Activated CD8-positive, alpha-beta memory T cell treated with anti-CD3 and anti-CD28 coated beads for 4 hours (primary cell): ENCODE data around the gene GMDS.

Experiments
- DNase-seq, 2 donors: peaks; one replicate each; pipeline ENCODE4 v3.0.0-alpha.2; 2020; ENCODE audit warnings: low read depth in 2 of 2

Gene GMDS

DNA sequence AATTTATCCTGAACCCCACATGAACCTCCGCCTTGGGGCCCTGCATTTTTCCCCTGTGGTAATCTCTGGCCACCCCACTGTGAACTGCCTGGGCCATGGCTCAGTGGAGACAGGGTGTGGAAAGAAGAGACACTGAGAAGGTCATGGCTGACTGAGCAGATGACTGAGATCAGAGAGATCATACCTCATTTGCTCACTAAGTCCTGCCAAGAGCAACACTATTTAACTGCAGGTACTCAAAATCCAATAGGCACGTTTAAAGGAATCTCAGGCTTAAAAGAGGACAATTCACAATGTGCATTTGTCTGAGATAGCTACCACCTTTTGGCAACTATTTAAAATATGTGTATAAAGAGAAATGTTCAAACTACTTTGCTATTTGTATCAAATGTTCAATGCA lies 305.0 kb downstream of the GMDS start:
- DNase-seq, result no peak

DNA sequence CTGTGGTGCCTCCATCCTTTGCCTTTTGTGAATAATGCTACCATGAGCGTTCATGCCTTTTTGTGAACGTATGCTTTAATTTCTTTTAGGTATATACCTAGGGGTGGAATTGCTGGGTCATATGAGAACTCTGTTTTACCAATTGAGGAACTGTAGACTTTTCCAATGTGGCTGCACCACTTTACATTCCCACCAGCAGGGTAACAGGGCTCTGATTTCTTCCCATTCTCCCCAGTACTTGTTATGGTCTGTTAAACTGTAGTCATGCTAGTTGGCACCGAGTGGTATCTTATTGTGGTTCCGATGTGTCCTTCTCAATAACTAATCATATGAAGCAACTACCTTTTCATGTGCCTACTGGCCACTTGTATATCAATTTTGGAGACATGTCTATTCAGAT lies 312.1 kb downstream of the GMDS start:
- no peak for DNase-seq

DNA sequence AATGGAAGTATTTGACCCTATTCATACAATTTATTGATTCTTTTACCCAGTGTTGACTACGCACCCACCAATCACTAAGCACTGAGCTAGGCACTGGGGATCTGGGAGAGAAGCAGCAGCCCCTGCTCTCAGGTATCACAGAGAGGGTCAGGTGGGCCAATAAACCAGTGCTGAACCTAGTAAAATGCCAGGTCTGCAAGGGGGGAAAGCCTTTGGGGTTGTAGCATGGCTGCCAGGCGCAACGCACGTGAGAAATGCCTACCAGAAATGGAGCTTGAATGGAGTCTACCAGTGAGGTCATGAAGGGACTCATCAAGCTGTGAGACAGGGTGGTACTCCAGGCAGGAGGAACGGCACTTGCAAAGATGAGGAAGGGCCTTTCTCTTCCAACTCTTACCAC lies 313.6 kb downstream of the GMDS start:
- DNase-seq, result no peak

DNA sequence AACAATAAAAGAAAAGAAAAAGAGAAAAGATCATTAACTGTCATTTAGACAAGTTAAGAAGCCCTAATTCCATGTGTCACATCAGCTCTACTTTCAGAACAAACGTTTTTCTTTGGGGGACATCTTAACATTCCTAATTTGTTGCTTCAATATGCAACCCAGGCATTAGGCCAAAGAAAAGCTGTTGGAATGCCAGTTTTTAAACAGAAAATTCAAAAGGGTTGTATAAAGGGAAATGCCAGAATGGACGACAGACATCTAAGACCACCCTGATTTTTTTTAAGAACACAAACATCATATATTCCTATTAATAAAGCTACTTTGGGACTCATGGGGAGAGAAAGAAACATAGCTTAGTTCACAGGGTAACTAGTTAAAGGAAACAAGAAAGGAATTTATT lies 315.0 kb downstream of the GMDS start:
- no peak for DNase-seq

DNA sequence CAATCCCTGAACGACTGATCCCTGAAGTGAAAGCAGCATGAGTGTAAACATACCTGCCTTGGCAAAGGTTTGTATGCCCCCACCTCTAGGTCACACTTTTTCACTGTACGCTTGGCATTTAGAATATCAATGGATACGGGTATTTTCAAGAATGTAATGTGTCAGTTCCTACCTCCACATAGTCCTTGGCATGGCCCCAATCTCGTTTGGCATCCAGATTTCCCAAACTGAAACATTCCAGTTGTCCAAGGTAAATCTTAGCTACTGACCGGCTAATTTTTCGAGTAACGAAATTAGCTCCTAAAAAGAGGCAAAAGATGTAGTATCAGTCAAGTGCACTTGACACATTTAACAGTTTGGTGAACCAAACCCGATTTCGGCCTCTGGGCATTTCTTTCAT lies 315.5 kb downstream of the GMDS start:
- DNase-seq, result no peak

DNA sequence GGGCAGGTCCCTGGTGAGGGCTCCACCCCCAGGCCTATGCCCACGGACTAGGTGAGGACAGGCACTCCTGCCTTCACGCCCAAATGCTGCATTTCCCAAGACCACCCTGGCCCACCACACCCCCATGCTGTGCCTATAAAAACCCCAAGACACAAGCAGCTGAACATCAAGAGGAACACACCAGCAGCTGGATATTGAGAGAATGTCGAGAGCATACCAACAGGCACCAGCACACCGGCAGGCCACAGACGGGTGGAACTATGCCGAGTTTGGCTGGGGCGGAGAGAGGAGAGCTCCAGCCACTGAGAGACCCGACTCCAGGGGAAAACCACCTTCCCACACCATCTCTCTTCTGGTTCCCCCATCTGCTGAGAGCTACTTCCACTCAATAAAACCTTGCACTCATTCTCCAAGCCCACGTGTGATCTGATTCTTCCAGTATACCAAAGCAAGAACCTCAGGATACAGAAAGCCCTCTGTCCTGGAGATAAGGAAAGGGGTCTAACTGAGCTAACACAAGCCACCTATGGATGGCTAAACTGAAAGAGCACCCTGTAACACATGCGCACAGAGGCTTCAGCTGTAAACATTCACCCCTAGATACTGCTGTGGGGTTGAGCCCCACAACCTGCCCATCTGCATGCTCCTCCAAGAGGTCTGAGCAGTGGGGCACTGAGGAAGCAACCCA lies 319.5 kb downstream of the GMDS start:
- DNase-seq, result no peak

DNA sequence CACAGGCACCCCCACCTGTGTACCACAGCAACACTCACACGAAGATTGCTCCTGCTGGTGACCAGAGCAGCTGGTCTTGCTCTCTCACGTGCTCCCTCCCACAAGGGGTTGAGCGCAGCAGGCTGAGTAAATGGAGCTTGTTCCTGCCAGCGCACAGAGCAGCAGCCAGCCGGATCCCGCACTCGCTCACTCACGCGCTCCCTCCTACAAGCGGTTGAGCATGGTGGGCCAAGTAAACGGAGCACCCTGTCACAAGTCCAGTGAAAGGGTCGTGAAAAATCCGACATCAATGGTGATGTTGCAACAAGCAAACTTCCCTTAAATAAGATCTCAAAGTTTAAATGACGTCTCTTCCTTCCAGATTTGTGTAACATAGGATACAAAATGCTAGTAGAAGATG lies 322.0 kb downstream of the GMDS start:
- no peak for DNase-seq

DNA sequence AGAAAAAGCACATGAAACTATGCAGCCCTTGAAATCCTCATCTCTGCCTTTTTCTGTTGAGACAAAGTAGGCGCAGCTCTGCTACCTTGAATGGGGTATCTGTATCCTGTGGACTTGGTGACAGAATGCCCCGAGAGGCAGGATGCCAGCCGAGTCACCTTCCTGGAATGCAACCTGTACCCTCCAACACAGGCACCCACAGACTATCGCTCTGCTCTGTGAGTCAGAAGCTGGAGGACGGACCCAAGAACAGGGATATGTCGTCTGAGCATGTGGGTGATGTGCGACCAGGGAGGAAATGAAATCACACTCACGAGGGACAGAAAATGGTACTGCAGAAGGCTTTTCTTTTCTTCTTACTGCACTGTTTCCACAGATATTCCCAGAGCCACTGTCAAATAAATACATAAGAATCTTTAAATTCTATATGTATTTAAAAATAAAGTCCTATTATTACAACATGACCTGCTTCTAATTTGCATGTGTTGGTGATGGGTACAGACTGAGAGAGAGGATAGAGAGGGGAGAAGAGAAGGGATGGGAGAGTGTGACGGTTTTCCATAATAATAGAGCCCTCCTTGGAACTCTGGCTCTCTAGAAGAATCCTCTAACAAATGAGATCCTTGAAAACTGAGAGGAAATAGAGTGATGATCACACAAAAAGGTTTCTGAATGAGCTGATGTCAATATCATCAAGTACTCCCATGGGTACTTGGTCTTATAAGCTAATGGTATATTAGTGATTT lies 327.6 kb downstream of the GMDS start:
- DNase-seq, result no peak

DNA sequence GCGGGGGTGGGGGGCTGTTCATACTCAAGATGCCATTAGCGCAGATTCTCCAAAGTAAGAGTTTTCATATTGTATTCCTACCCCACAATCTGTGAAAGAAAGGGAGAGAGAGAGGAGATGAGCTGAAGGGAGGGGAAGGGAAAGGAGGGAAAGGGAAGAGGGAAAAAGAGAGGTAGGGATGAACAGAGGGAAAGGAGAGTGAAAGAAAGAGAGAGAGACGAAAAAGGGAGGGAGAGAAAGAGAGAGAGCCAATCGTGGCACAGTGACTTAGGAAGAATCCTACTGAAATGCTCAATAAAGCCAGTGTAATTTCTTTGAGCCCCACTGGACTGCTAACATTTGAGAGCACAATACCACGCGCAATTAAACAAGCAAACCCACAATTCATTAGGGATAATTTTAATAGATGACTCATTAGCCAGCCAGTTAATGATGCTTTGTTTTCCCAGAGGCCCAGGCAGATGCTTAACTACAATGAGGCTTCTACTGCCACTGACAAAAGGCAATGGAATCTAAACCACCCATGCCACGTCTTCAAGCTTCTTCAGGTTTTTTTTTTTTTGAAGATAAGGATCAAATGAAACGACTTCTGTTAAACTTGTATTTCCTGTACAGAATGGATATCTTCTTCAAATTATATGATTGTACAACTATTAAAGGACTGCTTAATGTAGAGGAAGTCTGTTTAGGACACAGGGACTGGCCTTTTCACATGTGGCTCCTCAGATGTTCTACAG lies 328.9 kb downstream of the GMDS start:
- DNase-seq, result no peak

DNA sequence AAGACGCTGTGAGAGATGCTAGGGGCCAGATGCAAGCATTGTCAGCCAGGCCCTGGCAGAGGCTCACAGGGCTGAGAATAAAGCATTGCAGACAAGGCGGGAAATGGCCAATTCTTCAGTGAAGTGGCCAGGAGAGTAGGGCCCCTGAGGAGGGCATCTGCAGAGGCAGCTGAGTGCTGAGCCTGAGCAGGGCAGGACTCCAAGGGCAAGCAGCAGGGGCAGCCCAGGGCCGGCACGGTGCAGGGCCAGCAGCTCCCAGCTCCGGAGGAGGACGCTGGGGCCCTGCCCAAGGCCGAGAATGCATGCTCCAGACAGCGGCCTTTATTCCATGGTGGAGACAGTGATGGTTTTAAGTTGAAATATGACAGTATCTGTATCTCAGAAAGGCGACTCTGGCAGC lies 330.2 kb downstream of the GMDS start:
- DNase-seq, result no peak

DNA sequence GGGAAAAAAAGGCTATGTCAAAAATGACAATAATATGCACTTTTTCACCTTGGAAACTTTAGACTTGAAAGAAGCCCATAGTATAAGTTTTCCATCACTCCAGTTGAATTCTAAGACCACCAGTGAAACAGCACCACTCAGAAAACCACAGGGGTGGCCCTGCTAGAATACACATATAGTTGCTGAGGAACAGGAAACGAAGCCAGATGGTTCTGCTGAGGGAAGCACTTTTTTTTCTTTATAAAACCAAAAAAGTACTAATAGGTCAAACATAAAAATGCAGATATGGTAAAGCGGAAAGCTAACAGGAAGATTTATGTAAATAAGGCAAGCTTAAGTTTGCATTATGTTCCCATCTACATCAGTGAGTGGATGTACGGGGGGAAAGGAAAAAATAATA lies 331.8 kb downstream of the GMDS start:
- DNase-seq, result no peak

DNA sequence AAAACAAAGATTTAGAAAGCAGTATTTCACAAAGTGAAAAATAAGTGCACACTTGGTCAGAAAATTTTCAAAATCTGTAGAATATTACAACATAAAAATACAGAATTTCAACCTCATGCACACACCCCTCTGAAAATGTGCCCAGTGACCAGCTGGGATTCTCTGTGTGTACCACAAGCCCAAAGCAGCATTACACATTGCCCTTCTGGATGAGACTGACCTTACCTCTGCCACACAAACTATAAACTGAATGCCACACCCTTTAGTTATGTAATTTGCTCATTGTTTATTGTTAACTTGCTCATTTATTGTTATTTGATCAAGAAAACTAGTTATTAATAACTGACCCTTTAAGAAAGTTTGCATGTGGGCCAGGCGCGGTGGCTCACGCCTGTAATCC lies 332.7 kb downstream of the GMDS start:
- no peak for DNase-seq

DNA sequence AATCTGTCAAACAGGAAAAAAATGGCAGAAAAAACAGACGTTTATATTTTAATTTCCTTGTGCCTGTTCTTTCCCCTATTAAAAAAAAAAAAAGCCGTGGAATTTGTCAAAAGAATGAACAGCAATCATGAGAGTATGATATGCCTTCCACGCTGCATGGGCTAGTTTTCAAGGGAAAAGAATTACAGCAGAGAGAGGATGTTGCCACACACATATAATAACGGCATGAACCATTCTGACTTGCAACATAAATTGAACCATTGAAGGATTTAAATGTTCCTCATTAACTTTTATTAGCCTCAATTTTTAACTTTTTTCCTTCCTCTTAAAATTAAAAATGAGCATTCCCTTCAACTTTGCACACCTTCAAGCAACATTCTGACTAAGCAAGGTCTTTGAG lies 333.9 kb downstream of the GMDS start:
- no peak for DNase-seq

DNA sequence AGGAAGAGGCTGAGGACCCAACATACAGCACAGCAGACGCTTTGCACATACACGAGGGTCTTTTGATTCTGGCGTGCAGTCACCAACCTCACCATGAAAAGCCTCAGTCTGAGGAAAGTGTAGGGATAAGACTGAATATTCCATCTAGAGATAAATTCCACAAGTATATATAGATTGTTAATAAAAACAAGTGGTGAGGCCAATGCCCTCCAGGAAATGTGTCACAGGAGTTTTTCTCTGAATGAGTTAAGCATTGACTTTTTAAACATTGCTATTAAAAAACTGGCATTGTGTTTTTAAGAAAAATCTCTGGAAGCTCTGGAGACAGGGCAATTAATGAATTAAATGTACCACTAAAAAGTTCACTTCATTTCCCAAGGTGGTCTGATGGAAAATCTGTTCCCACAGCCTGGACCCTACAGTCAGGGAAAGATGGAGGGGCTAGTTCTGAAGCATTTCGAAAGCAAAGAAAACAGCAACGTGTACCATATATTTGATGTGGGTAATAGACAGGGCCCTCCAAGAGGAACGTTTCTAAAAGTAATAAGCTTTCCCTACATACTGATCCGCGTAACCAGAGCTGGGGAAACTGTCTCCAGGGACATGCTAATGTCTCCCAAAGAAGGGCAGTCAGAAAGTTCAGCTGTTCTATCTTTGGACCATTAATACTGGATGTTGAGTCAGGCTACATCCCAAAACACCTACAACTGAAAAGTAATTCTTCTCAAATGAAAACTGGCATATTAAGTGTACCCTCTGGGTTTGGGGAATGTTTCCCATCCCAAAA lies 334.6 kb downstream of the GMDS start:
- no peak for DNase-seq

DNA sequence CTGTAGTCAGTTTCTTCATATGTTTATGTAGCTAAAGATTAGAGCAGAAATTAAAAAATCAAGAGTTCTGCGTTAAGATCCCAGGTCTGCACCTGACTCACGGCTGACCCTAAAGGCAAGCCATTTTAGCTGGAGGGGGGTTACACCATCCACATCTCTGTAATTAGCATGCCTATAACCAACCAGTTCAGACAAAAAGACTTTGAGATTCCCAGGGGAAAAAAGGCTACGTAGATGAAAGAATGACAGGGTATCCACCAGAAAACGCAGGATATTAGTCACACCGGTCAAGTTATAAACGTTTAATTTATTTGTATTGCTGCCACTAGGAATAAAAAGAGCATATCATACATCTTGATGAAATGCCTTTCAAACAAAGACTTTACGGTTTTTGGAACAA lies 336.6 kb downstream of the GMDS start:
- no peak for DNase-seq

DNA sequence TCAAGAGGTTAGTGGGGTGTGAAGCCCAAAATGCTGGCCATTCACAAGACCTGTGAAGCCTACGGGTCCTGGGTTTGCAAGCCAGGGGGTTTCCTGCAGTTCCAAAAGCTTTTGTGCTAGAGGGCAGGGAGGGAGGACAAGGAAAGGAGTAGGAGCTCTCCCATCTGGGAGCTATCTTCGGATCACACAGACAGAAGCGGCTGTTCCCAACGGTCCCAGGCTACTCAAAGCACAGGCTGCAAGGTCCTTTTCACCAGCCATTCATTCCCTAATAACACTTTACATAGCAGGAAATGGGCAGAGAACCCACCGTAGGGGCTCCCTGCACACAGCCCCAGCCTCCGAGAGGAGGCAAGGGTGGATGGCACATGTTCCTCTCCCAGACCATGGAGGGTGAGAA lies 338.8 kb downstream of the GMDS start:
- DNase-seq, result no peak

DNA sequence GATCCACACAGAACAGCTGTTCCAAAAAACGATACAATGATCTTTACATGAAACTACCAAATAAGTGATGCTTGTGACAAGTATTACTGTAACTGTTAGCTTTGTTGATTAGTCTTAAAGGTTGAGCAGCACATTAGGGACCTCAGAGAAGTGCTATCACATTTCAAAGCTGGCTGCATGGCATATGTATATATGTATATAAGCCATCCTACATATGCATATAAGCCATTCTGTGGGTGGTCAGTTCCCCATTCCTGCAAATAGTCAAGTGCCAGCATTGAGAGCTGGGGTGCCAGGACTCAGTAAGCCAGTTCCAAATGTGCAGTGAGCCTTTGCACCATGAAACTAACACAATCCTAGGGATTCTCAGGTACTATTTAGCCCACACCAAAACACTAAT lies 339.4 kb downstream of the GMDS start:
- no peak for DNase-seq

DNA sequence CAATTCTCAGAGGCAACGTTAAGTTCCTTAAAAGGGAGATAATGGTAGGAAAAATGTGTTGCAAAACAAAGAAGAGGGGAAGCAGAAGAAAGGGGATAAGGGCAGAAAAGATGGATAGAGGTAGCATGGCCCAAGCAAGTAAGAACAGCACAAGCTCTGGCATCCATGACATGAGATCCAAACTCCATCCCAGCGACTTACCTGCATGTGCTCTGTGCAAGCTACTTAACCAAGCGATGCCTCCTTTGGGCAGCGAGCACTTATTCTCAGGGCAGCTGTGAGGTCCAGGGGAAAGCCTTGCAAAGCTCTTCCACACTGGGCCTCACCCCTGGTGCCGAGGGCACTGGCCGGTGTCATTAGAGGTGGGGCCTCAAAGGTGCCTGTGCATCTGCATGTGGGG lies 340.5 kb downstream of the GMDS start:
- no peak for DNase-seq

DNA sequence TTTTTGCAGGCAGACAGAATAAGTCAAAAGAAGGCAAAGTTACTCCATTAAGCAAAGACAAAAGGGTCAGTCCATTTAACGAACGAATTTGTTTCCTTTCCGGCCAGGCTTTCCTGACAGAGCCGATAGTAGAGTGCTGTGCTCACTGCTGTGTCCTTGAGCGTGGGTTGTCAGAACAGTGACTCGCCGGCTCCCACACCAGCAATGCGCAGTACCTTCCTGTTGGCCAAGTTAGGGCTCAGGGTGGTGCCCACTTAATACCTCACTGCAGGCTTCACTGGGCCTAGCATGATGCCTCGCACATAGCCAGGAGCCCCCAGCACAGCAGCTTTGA lies 341.0 kb downstream of the GMDS start:
- no peak for DNase-seq

DNA sequence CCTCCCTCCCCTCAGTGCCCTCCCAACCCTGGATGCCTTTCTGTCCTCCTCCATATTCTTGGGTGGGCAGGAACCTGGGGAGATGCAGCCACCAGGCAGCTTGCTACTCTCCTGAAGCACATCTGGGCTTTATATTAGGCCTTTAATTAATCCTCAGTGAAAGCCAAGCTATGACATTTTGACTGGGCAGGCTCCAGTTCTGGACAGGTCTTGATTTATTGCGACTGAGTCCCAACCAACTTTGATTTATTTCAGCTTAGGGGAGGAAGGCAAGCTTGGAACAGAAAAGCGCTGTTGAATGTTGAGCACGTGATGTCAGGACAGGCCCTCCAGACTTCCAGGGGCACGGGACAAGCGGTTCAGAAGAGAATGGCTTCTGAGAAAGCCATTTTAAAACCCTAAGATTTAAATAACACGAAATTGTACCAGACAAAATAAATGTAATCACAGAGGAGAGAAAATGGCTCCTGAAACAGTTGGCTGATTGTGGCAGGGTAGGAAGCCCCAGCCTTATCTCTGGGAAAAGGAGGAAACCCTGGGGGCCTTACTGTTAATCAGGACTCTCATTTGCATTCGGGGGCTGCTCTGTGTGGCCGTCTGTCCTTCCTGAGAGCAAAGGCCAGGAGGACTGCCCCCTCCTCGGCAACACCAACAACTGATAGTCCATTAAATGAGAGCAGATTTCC lies 341.5 kb downstream of the GMDS start:
- DNase-seq, result no peak

DNA sequence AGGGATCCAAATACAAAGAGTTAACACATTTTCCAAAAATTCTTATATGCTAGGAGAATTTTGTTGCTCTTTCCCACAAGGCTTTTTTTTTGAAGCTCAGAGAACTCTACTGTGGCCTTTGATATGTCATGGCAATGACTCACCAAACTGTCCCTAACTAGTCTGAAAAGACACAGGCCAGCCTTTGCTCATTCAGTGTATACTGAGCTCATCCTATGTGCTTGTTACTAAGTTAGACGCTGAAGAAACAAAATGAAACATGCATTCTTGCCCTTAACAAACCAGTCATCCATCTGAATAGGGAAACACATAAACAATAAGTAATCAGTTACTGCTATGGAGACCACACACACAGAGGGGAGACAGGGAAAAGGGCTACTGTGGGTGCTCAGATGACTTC lies 343.8 kb downstream of the GMDS start:
- no peak for DNase-seq

DNA sequence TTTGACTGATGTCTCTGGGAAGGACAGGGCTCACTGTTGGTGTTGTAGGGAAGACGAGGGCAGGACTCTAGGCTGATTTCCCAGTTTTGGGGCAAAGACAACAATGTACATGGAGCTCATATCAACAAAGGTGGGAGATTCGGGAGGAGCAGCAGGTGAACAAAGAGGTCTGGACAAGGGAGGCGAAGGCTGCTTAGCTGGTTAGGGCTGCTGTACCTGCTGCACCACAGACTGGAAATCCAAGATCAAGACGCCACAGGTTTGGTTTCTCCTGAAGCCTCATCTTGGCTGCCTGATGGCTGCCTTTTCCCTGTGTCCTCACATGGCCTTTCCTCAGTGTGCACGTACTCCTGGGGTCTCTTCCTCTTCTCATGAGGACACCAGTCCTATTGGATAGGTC lies 348.5 kb downstream of the GMDS start:
- DNase-seq, result no peak
